GM18505 (cell line): Measurements from ENCODE around the gene VAPB.

Experiments used
- ATAC-seq: cut with Tn5 transposase; IDR thresholded peaks from one replicate; pipeline ENCODE4 v1.9.1; 2021; ENCODE audit not compliant: unreplicated experiment
- POLR2A ChIP-seq: IDR thresholded peaks from 4 replicates; pipeline ENCODE4 v1.6.1; 2011; ENCODE audit warnings: borderline replicate concordance; ENCODE audit not compliant: insufficient read depth, insufficient read length; ENCODE audit errors: extremely low read depth

Gene VAPB

GRCh38 chr20:58374027-58374850 lies 14.8 kb upstream of the VAPB start:
- ATAC-seq, result no peak
- no peak for TF ChIP-seq POLR2A

- no peak for ATAC-seq
- TF ChIP-seq POLR2A, result no peak
Observed at GRCh38 chr20:58374906-58375758, 13.9 kb upstream of the VAPB start.

GRCh38 chr20:58375759-58376352 lies 13.2 kb upstream of the VAPB start:
- TF ChIP-seq POLR2A, result no peak
- ATAC-seq, result no peak

- TF ChIP-seq POLR2A, result no peak
Observed at GRCh38 chr20:58377017-58377416, 12.0 kb upstream of the VAPB start.

GRCh38 chr20:58377766-58378401 lies 11.1 kb upstream of the VAPB start:
- no peak for ATAC-seq
- TF ChIP-seq POLR2A, result no peak

More at GRCh38 chr20:58377017-58377416, 12.0 kb upstream of the VAPB start:
- ATAC-seq, result no peak

- TF ChIP-seq POLR2A, result no peak
- no peak for ATAC-seq
Observed at GRCh38 chr20:58378704-58379103, 10.3 kb upstream of the VAPB start.

- no peak for TF ChIP-seq POLR2A
- ATAC-seq, result no peak
Observed at GRCh38 chr20:58381627-58382026, 7.4 kb upstream of the VAPB start.

GRCh38 chr20:58382096-58382495 lies 6.9 kb upstream of the VAPB start:
- ATAC-seq, result no peak
- TF ChIP-seq POLR2A, result no peak

GRCh38 chr20:58384821-58385220 lies 4.2 kb upstream of the VAPB start:
- no peak for TF ChIP-seq POLR2A
- ATAC-seq, result no peak

GRCh38 chr20:58388028-58388601 lies 914 bp upstream of the VAPB start:
- no peak for TF ChIP-seq POLR2A
- no peak for ATAC-seq

GRCh38 chr20:58389324-58389967 lies 417 bp downstream of the VAPB start:
- TF ChIP-seq POLR2A, result peak; percentile 7
- peak; percentile 36 for ATAC-seq

GRCh38 chr20:58389968-58390658 lies 1.1 kb downstream of the VAPB start:
- ATAC-seq, result no peak
- TF ChIP-seq POLR2A, result no peak

- TF ChIP-seq POLR2A, result no peak
- ATAC-seq, result no peak
Observed at GRCh38 chr20:58390659-58391035, 1.6 kb downstream of the VAPB start.

GRCh38 chr20:58392286-58392685 lies 3.3 kb downstream of the VAPB start:
- TF ChIP-seq POLR2A, result no peak
- ATAC-seq, result no peak
